GM12865 (cell line): ENCODE results near the gene DPY30.
A peak's percentile ranks its signal among the peaks of the same experiment; 100 is the strongest.

Source experiments
- DNase-seq: peaks from one replicate; pipeline ENCODE4 v3.0.0; 2010; ENCODE audit warnings: low read depth
- H3K4me3 ChIP-seq: 2 replicates; pipeline ENCODE4 v1.5.1; 2011; ENCODE audit warnings: mild to moderate bottlenecking, low read depth, low read length, control low read depth
- TF ChIP-seq, protein P1 (sequence below): IDR thresholded peaks from 2 replicates; pipeline ENCODE4 v1.5.1; 2011; ENCODE audit warnings: low read length, control low read depth, low read depth, inconsistent platforms; ENCODE audit not compliant: insufficient read depth; ENCODE audit errors: missing control alignments

Gene DPY30

DNA sequence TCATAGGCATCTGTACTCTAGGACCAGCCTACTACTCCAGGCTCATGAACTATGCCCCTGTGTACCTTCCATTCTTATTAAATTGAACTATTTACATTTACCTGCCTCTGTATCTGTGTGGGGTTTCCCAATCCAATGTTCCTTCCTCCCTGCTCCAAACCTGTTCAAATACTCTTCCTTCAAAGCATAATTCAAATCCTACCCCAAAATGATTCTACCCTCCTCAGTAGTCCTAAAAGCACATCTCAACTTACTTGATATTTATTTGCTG is 32.5 kb downstream of the DPY30 start:
- TF ChIP-seq, protein P1, sequence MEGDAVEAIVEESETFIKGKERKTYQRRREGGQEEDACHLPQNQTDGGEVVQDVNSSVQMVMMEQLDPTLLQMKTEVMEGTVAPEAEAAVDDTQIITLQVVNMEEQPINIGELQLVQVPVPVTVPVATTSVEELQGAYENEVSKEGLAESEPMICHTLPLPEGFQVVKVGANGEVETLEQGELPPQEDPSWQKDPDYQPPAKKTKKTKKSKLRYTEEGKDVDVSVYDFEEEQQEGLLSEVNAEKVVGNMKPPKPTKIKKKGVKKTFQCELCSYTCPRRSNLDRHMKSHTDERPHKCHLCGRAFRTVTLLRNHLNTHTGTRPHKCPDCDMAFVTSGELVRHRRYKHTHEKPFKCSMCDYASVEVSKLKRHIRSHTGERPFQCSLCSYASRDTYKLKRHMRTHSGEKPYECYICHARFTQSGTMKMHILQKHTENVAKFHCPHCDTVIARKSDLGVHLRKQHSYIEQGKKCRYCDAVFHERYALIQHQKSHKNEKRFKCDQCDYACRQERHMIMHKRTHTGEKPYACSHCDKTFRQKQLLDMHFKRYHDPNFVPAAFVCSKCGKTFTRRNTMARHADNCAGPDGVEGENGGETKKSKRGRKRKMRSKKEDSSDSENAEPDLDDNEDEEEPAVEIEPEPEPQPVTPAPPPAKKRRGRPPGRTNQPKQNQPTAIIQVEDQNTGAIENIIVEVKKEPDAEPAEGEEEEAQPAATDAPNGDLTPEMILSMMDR: no peak
- H3K4me3 ChIP-seq: no peak overlapping the region
- no peak for DNase-seq

DNA sequence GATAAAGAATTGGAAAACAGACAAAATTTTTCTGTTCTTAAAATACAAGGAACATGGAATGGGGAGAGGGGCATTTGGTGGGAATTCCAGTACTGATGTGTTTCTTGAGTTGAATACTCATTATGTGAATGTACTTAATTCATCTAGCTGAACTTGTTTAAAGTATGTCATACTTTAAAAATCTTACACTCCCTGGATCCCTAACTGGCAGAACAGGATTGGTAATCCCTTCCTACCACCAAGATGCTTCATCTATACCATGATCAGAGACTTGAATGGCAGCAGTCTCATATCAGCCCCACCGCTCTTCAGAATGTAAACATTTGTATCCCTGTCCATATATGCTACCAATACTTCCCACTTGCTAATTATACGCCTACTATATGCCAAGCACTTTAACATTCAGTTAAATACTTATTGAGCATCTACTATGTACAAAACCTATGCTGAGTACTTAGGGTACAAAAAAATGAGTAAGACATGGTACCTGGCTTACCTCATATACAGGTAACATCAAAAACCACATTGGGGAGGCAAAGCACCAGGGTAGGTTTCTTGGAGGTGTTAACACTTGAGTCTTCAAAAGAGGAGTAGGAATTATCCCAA is 34.1 kb downstream of the DPY30 start:
- no peak overlapping the region for H3K4me3 ChIP-seq
- no peak for DNase-seq
- TF ChIP-seq, protein P1: no peak

DNA sequence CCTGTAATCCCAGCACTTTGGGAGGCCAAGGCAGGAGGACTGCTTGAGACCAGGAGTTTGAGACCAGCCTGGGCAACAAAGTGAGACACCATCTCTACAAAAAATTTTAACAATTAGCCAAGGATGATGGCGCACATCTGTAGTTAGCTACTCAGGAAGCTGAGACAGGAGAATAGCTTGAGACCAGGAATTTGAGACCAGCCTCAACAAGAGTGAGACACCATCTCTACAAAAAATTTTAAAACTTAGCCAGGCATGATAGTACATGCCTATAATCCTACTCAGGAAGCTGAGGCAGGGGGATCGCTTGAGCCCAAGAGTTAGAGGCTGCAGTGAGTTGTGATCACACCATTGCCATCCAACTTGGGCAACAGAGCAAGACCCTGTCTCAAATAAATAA is 35.8 kb downstream of the DPY30 start:
- DNase-seq: no peak
- TF ChIP-seq, protein P1: no peak
- no peak overlapping the region for H3K4me3 ChIP-seq

DNA sequence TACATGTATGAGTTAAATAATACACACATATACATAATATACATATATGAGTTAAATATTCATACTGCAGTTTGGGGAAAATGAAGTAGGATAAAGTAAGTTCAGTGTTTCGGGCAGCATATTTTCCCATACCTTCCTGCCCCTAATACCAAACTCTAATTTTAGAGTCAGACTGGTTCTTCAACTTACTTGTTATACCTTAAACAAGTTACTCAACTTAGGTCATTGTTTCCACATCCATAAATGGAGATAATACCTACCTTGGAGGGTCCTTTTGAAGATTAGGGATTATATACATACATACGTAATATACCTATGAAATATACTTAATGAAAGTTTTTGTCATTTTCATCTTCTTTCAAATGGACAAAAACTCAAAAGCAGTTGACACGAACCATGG is 37.2 kb downstream of the DPY30 start:
- no peak for DNase-seq
- TF ChIP-seq, protein P1: no peak
- H3K4me3 ChIP-seq: no peak overlapping the region

DNA sequence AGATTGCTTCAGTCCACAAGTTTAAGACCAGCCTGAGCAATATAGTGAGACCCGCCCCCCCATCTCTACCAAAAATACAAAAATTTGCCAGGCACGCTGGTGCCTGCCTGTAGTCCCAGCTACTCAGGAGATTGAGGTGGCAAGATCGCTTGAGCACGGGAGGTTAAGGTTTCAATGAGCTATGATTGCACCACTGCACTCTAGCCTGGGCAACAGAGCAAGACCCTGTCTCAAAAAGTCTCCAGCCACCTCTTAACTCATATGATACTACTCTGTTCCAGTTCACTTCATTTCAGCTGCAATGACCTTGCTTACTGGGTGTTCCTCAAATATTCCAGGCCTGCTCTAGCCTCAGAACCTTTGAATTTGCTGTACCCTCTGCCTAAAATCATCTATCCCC is 40.2 kb downstream of the DPY30 start:
- H3K4me3 ChIP-seq: no peak overlapping the region
- TF ChIP-seq, protein P1: no peak
- DNase-seq: no peak

DNA sequence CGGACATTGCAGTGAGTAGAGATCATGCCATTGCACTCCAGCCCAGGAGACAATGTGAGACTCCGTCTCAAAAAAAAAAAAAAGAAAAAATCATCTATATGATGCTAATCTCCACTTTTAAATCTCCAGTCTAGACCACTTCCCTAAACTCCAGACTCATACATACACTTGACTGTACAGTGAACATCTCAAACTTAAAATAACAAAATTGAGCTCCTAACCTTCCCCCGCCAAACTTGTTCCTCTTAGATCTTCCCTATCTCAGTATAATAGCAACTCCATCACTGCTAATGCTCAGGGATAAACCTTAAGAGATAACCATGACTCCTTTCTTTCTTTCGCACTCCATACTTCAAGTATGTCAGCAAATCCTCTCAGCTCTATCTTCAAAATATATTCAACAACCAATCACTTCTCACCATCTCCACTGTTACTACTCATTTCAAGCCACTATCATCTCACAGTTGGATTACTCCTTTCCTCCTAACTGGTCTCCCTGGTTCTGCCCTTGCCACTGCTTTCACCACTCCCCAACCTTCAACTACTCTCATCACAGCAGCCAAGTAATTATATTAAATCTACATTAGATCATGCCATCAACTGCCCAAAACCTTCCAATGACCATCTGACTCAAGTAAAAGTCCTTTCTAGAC is 40.7 kb downstream of the DPY30 start:
- no peak for DNase-seq
- TF ChIP-seq, protein P1: no peak
- no peak overlapping the region for H3K4me3 ChIP-seq

DNA sequence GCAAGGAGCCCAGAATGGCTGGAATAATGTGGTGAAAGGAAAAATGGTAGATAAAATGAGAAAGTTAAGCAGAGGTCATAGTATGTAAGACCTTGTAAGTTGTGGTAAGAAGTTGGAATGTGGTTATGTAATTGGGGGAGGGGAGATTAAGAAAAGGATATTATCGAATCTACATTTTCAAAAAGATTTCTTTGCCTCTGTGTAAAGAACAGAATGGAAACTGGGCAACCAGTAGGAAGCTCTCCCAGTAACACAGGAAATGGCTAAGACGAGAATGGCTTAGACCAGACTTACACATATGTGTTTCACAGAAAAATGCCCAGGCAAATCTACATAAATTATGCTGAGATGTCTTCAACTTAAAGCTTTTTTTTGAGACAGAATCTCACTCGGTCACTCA is 42.0 kb downstream of the DPY30 start:
- TF ChIP-seq, protein P1: no peak
- no peak overlapping the region for H3K4me3 ChIP-seq
- peak; percentile 49 for DNase-seq
